Hair follicle dermal papilla cell (primary cell): ENCODE data around the gene SLC7A6. TPM values are rescaled to one million over a fixed set of nuclear protein-coding genes. Genes with fewer than 3 reads are reported as not detected.

ENCODE experiments used
- small RNA-seq: library from RNA; depleted of rRNA; stranded (forward); fragments of <200 nt; gene quantifications from one replicate; pipeline ENCODE3, GENCODE V24; 2012
- total RNA-seq: library from RNA; depleted of rRNA; stranded (reverse); fragments of >200 nt; gene quantifications from 2 replicates; pipeline ENCODE4 v1.2.3, GENCODE V29; 2012

The SLC7A6 gene
- 25.1 and 39.6 TPM in 2 replicates for total RNA-seq

GRCh38 chr16:68264128-68265077 is at the start of gene SLC7A6:
Gene SLC7A6, plus strand, starts transcription at chr16:68264526. Its CDS starts 10,201 bp downstream, at chr16:68274727.

GRCh38 chr16:68235887-68236136 is 28.5 kb upstream of the SLC7A6 start, which contains the start of gene ESRP2:
Gene ESRP2, minus strand, starts transcription at chr16:68236127. Its CDS starts 82 bp downstream, at chr16:68236045.

GRCh38 chr16:68244903-68245853 is 19.1 kb upstream of the SLC7A6 start, which contains the start of gene PLA2G15:
Gene PLA2G15, plus strand, starts transcription at chr16:68245373. Its CDS starts 54 bp downstream, at chr16:68245427.

GRCh38 chr16:68310774-68311511 is 46.6 kb downstream of the SLC7A6 start, which contains the start of the genes PRMT7 and SLC7A6OS:
Gene PRMT7, plus strand, starts transcription at chr16:68311019. Its CDS starts 4,961 bp downstream, at chr16:68315980.
Gene SLC7A6OS, minus strand, starts transcription at chr16:68310946. Its CDS starts 20 bp downstream, at chr16:68310926.

Small RNA genes lying within 50 kb of the gene (small RNA-seq; reads per million reads assigned to genes)
- gene RNU4-30P = 0.22 reads per million
- not detected for gene RNU6-1262P

Other genes with a start within 250 kb of the SLC7A6 start
- not detected in 2 replicates for gene DPEP2NB, start 248.6 kb upstream of the SLC7A6 start, total RNA-seq
- 11.8 and 12.4 TPM in 2 replicates for gene DDX28, start 241.3 kb upstream of the SLC7A6 start, total RNA-seq
- 15.3 and 15.7 TPM in 2 replicates for gene DUS2, start 241.2 kb upstream of the SLC7A6 start, total RNA-seq
- gene NFATC3, start 179.2 kb upstream of the SLC7A6 start, total RNA-seq = 33.8 and 40.6 TPM in 2 replicates
- 0.12 and 0.16 TPM in 2 replicates for gene ESRP2, start 28.4 kb upstream of the SLC7A6 start, total RNA-seq
- gene PLA2G15, start 19.2 kb upstream of the SLC7A6 start, total RNA-seq = 21.7 and 27.8 TPM in 2 replicates
- 14.8 and 15.3 TPM in 2 replicates for gene SLC7A6OS, start 46.4 kb downstream of the SLC7A6 start, total RNA-seq
- gene PRMT7, start 46.5 kb downstream of the SLC7A6 start, total RNA-seq = 42.4 and 43.2 TPM in 2 replicates
- gene SMPD3, start 184.0 kb downstream of the SLC7A6 start, total RNA-seq = 0.24 and 0.49 TPM in 2 replicates